ENCODE data around the gene TYMP.

Gene TYMP

GRCh38 chr22:50479721-50480120 lies 50.1 kb downstream of the TYMP start:
- TF ChIP-seq ZFP30 (CRISPR knock-in tag; IDR thresholded peaks at IDR 0.05): no peak
- no peak for TF ChIP-seq BACH2 (CRISPR knock-in tag; IDR thresholded peaks at IDR 0.05; ENCODE audit: borderline replicate concordance)
- no peak for TF ChIP-seq ZNF70 (CRISPR knock-in tag; IDR thresholded peaks at IDR 0.05)
- TF ChIP-seq PPARA (CRISPR knock-in tag; IDR thresholded peaks at IDR 0.05; ENCODE audit: borderline replicate concordance): no peak
- ATAC-seq: no peak

- ATAC-seq: no peak
- TF ChIP-seq BACH2 (CRISPR knock-in tag; IDR thresholded peaks at IDR 0.05; ENCODE audit: borderline replicate concordance) (no peak), RARB (CRISPR knock-in tag; IDR thresholded peaks at IDR 0.05) (no peak), CREB5 (CRISPR knock-in tag; IDR thresholded peaks at IDR 0.05; ENCODE audit: low read depth) (no peak), SNAI2 (CRISPR knock-in tag; IDR thresholded peaks at IDR 0.05) (no peak), ZNF565 (CRISPR knock-in tag; conservative IDR thresholded peaks at IDR 0.05; ENCODE audit: low read depth) (no peak), POU6F1 (CRISPR knock-in tag; IDR thresholded peaks at IDR 0.05; ENCODE audit: borderline replicate concordance, low read depth) (no peak), ZNF70 (CRISPR knock-in tag; IDR thresholded peaks at IDR 0.05) (no peak), ZFP3 (CRISPR knock-in tag; IDR thresholded peaks at IDR 0.05) (no peak)
These were observed 51.9 kb downstream of the TYMP start for GRCh38 chr22:50477923-50478322.

- no peak for TF ChIP-seq POU6F1 (CRISPR knock-in tag; IDR thresholded peaks at IDR 0.05; ENCODE audit: borderline replicate concordance, low read depth)
- no peak for TF ChIP-seq ZFP30 (CRISPR knock-in tag; IDR thresholded peaks at IDR 0.05)
- TF ChIP-seq TSHZ2 (CRISPR knock-in tag; IDR thresholded peaks at IDR 0.05): no peak
- TF ChIP-seq ISL1 (CRISPR knock-in tag; IDR thresholded peaks at IDR 0.05): no peak
- no peak for TF ChIP-seq ARNTL (CRISPR knock-in tag; IDR thresholded peaks at IDR 0.05; ENCODE audit: borderline replicate concordance, low read depth)
- no peak for TF ChIP-seq BACH2 (CRISPR knock-in tag; IDR thresholded peaks at IDR 0.05; ENCODE audit: borderline replicate concordance)
- no peak for TF ChIP-seq PPARA (CRISPR knock-in tag; IDR thresholded peaks at IDR 0.05; ENCODE audit: borderline replicate concordance)
- no peak for TF ChIP-seq CSRNP3 (CRISPR knock-in tag; IDR thresholded peaks at IDR 0.05)
- no peak for TF ChIP-seq ZNF565 (CRISPR knock-in tag; conservative IDR thresholded peaks at IDR 0.05; ENCODE audit: low read depth)
- no peak for TF ChIP-seq PATZ1 (CRISPR knock-in tag; IDR thresholded peaks at IDR 0.05; ENCODE audit: borderline replicate concordance)
- TF ChIP-seq ZNF8 (CRISPR knock-in tag; IDR thresholded peaks at IDR 0.05): no peak
- TF ChIP-seq ZFP3 (CRISPR knock-in tag; IDR thresholded peaks at IDR 0.05): no peak
- no peak for TF ChIP-seq OSR1 (CRISPR knock-in tag; IDR thresholded peaks at IDR 0.05)
- TF ChIP-seq TOX (CRISPR knock-in tag; IDR thresholded peaks at IDR 0.05; ENCODE audit: borderline replicate concordance): no peak
- TF ChIP-seq ZNF70 (CRISPR knock-in tag; IDR thresholded peaks at IDR 0.05): no peak
- TF ChIP-seq ESRRG (CRISPR knock-in tag; IDR thresholded peaks at IDR 0.05): no peak
- TF ChIP-seq ZC3H10 (CRISPR knock-in tag; IDR thresholded peaks at IDR 0.05): no peak
- no peak for TF ChIP-seq RARB (CRISPR knock-in tag; IDR thresholded peaks at IDR 0.05)
- no peak for TF ChIP-seq CREB5 (CRISPR knock-in tag; IDR thresholded peaks at IDR 0.05; ENCODE audit: low read depth)
- no peak for TF ChIP-seq SNAI2 (CRISPR knock-in tag; IDR thresholded peaks at IDR 0.05)
- no peak for ATAC-seq
These were observed 52.9 kb downstream of the TYMP start for GRCh38 chr22:50476868-50477267.
